GM18858 (cell line): ENCODE data around the gene KLF16.
"Not testable (repeated sequence)": the region's sequence is repeated elsewhere in the genome, so short reads cannot be mapped to it uniquely, and the experiment has no call there.

Experiments
- ATAC-seq: cut with Tn5 transposase; IDR thresholded peaks from one replicate; pipeline ENCODE4 v1.9.1; 2021; ENCODE audit not compliant: unreplicated experiment

The KLF16 gene

DNA sequence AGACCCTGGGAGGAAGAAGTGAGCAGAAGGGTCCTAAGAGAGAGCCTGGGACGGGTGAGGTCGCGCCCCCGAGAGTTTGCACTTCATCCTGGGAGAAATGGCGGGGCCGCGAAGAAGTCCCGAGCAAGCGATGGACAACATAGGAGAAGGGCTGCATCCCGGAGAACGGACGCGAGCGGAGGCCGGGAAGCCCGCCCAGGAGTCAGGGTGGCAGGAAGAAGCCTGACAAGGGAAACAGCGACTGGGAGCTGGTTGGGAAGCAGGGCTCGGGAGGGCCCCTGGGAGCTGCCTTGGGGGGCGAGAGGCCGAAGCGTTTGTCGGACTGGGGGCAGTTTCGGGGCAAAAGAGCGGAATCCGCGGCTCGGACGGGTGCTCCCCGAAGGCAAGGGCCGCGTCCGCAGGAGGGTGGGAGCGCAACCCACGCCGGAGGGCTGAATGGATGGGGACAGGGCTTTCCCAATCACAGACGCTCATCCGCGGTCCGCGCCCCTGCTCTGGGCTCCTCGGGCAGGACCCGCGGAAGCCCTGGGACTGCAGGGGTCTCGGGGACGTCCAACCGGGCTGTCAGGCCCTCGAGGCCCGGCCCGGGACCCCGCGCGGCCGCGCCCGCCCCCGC lies 21.4 kb upstream of the KLF16 start:
- no peak for ATAC-seq

DNA sequence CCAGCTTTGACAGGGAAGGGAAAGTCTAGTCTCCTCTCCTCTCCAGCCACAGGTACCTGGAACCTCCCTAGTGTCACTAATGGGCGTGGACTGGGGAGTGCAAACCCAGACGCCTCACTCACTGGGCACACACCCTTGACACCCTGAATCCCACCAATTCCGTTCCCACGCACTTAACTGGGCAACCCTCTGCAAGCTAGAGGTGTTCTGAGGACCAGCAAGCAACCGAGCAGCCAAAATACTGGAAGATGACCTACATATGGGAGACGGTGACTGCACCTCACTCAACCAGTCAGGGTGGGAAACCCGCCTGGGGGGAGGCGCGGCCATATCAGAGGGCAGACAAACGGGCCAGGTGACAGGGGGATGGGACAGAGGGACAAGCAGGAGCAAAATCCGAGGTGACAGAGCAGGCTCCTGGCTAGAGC lies 20.9 kb upstream of the KLF16 start:
- no peak for ATAC-seq

DNA sequence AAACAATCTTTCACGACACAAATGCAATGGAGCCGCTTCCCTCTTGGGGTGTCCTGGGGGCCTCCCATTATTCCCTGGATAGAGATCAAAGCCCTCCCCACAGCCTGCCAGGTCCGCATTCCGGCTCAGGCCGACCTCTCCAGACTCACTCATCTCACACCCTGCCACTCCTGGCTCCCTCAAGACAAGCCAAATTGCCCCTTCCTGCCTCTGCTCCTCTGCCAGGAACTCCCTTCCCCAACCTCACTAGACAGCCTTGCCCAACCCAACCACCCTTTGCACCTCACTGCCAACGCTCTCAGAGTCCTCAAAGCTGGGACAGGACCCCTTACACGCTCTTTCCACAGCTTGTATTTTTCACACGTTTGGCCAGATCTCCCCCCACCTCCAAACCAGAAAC lies 20.4 kb upstream of the KLF16 start:
- ATAC-seq, result no peak

DNA sequence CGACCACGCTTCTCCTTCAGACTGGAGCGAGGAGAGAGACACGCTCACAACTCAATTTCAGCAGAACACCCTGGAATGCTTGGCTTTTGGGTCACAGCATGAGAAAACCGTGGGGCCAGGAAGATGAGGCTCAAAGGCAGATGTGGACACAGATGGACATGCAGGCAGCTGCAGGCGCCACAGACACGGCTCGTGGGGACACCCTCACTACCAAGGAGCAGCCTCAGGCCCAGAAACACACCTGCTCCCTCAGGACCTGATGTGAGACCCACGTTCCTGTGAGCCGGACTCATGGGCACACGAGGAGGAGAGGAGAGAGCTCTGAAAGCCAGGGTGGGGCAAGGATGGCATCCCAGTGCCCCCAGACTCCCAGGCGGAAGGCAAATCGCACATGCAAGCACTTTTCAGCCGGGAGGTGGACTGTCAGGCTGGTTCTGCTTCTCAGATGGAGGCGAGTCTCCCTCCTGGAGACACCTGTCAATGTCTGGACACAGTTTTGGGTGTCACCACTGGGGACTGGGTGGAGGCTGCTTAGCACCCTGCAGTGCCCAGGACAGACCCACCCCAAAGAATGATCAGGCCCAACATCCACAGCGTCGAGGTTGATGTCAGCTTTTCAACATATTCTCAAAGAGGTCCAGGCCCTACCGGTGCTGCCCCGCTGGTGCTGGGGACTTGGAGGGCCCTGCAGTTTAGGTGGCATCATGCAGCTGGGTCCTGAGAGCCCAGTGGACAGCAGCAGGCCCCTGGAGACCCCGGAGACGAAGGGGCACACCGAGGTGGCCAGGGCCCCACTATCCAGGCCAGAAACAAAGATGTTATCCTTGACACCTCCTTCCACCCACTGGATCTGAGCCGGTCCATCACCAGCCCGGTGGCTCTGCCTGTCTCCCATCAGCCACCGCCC lies 19.7 kb upstream of the KLF16 start:
- no peak for ATAC-seq

DNA sequence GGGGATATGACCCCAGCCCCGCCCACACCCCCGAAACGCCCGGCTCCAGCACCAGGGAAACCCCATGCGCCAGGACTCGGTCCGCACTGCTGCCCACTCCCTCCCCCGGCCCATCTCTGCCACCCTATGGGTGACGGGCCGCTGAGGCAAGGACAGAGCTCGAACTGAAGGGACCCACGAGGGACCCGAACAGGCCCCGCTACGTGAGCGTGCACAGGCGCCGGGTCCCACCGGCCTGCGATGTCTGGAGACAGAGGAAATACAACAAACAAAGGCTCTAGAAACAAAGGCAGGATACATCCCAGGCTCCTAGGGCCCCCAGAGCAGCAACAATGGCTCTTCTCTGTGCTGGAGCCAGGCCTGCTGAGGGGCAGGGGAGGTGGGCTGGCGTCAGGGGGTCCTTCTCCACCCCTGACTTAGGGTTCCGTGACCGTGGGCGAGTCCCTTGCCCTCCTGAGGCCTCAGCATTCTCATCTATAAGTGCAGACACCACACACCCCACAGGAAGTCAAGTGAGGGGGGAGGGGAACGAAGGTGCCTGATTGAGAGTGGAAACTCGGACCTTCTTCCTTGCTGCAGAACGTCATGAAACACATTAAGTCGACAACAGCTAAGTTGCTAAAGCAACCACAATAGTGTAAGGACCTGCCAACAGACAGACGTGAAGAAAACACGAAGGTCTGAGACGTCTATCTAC lies 18.9 kb upstream of the KLF16 start:
- ATAC-seq, result no peak

DNA sequence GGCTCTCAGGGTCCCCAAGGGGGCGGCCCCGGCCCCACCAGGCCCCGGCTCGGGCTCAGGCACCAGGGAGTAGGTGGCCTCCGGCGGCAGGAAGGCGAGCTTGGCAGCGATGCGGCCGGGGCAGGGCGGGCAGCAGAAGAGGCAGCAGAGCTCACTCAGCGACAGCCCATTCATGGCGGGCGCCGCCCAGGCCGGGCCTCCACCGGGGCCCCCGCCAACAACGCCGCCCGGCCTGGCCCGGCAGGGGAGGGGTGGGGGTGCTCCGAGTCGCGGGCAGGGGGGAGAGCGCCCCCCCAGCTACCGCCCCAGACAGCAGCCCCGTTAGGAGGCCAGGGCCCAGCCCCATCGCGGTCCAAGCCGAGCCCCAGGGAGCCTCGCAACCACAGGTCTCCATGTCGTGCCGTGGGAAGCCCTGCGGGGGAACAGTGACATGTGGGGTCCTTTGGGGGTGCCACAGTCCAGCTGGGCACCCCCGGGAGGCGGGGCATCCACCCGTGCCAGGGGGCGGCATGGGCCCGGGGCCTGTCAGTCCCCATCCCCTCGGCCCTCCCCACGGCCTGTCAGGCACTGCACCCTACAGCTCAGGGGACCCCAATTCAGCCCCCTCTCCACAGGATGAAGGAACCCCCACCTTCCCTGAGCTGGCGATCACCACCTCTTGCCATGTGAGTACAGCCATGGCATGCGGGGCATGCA lies 18.2 kb upstream of the KLF16 start:
- ATAC-seq, result not testable (repeated sequence)

DNA sequence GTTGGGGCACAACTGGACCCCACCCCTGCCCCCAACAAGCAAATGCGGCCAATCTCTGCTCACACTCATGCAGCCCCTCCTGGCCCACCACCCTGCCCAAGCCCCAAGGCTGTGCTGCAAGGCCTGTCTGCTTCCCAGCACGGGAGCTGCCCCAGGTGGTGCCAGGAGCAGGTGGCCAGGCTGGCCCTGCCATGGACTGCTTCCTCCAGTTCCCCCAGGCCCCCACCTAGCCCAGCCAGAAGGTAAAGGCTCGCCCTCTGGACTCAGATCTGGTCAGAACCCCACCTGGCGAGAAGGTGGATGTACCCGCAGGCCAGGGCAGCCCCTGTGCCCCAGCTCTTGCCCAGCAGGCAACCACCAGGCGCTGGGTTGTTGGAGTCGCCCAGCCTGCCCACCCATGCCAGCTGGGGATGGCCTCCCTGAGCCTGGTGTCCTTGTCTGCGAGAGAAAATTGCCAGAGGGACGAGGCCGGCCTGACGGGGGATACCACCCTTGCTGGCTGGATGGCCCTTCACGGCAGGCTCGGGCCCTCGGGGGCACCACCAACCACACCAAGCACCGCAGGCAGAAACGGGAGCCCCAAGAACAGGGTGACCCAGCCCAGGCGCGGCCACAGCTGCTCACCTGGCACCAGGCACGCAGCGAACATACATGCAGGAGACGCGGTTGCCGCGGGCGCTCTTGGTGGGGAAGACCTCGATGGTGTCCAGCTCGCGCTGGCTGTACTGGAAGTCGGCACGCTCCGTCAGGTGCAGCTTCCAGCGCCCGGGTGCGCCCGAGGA lies 17.4 kb upstream of the KLF16 start:
- ATAC-seq, result no peak

DNA sequence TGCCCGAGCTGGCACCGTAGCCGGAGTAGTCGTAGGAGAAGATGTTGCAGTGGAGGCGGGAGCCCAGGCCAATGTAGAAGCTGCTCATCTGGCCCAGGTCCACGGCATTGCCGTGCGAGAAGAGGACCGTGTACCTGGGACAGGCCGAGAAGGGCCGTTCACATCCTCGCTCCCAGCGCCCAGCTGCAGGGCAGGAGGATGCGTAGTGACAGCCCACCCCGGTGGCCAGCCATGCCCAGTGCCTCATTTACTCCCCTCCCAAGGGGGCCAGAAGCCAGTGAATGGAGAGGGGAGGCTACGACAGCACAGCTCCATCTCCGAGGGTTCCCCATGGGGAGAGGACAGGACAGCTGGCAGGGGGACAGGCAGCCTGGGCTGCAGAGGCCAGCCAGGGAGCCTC lies 16.6 kb upstream of the KLF16 start:
- not testable (repeated sequence) for ATAC-seq

DNA sequence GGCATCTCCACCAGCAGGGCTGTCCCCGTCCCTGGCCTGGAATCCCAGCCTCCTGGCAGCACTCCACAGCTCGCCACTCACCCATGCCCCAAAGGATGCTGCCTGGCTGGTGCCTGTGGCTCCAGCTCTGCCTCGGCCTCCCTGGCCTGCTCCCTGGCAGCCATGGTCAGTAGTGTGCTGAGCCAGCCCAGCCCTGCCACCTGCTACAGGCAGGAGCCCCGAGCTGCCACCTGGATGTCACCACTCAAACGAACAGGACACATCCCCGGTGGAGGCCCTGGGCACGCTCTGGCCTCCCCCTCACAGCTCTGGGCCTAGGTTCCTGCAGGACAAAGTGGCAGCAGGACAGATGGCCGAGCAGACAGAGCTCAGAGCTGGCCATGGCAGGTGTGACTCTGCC lies 15.2 kb upstream of the KLF16 start:
- ATAC-seq, result not testable (repeated sequence)

DNA sequence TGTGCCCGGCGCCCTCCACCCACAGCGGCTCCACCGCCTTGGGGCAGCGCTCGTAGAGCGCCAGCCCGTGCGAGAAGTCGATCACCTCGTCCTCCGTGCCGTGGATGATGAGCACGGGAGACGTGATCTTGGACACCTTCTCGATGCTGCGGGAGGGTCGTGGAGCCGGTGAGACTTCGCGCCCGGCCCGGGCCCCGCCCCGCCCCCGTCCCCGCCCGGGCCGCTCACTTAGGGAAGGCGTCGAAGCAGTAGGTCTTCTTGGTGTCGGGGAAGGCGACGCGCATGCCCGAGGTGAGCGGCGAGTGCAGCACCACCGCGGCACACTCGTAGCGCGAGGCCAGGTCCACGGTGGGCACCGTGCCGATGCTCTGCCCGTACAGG lies 13.9 kb upstream of the KLF16 start:
- not testable (repeated sequence) for ATAC-seq

DNA sequence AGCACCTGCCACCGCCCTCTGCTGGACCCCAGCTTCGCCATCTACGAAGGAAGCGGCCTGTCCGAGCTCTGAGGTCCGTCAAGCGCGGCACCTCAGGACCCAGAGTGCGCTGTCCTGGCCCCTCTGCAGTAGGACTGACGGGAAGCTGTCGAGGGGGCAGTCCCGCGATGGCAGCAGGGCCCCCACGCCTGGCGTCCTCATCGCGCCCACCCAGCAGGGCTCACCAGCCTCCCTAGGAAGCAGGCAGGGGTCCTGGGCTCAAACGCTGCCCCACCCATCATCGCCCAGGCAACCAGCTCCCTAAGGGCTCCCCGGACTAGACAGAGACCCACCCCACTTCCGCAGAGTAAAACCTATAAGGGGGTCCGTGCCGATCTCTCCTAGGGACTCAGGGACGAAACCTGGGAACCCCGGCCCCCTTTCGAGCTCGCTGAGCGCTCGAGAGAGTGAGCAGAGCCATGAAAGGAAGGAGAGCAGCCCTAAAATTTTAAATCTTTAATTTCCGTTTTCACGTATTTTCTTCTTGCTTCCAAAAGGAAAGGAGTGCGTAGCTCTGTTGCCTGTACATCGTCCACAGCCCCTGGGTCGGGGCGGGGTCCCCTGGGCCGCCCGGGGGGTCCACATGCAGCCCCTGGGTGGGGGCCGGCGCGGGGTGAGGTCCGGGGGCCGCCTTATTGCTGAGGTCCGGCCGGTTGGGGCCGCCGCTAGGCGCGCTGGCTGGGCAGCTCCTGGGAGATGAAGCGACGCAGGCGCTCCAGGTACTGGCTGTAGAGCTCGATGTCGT lies 13.3 kb upstream of the KLF16 start:
- not testable (repeated sequence) for ATAC-seq

DNA sequence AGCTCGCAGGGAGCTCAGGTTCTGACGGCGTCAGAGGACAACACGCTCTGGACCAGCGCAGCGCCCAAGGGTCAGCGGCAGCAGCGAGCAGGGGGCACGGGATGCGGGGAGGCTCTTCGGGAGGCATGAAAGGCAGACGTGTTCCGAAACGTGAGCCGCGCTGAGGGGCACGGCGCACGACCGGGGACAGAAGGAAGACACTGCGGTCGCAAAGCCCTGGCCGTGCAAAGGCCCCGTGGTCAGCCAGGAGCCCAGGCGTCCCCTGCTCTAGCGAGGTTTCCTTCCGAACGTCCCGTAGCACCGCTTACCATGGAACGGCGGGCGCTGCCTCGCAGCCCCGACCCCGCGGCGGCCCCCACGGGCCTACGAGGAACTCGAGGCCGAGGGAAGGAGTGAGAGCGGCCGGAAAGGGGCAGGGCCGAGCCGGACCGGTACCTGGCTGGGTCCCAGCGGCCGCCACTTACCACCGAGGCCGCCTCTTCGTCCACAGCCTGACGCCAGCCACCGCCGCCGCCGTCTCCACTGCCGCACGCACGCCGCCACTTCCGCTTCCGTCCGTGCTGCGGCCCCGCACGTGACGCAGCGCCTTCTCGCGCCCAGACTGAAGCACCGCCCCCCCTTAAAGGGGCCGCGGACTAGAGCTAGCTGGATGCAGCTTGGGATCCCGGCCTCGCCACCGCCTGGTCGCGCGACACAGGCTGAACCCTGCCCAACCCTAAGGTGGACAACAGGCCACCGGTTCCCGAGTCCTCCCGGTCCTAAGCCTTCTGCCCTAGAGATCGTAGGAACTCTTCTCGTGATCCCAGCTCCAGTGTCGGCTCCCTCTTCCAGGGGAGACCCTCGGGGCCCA lies 12.5 kb upstream of the KLF16 start:
- ATAC-seq, result peak; percentile 62

DNA sequence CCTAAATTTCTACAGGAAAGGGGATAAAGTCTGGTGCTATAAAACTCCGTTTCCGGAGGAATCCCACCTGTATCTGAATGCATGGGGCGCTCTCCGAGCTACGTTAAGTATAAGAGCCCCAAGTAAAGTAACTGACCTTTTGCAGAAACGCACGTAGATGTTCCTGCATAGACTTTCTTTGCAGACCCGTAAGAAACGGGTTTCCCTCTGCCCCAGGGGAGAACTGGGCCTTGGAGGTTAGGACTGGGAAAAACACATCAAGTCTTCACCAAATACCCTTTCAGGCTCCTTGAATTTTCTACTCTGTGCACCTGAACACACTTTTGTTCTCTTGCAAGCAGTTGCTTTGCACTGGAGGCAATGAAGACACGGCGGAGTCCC lies 11.9 kb upstream of the KLF16 start:
- ATAC-seq, result not testable (repeated sequence)

DNA sequence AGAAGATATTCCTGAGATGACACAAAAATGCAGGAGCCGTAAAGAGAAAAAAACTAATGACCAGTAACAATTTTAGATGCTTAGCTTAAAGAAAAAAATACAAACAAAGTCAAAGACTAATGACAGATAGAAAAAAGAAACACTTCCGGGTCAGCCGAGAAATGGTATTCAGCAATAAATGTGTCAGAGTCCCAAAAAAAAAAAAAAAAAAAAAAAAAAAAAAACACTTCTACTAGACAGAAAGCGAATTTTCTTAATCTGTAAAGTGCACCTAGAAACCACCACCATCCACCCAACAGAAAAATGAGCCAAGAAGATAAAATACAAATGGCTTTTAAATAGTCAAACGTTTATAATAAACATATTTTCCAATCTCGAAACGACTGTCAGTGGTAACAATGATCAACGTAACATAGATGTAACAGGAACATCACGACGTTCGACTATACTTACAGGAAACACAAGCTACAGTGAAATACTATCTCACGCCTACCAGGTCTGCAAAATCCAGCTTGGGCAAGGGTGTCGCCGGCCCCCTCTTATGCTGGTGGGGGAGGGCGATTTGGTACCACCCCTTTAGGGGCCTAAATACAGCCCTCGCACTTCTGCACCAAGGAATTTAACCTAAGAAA lies 11.3 kb upstream of the KLF16 start:
- no peak for ATAC-seq

DNA sequence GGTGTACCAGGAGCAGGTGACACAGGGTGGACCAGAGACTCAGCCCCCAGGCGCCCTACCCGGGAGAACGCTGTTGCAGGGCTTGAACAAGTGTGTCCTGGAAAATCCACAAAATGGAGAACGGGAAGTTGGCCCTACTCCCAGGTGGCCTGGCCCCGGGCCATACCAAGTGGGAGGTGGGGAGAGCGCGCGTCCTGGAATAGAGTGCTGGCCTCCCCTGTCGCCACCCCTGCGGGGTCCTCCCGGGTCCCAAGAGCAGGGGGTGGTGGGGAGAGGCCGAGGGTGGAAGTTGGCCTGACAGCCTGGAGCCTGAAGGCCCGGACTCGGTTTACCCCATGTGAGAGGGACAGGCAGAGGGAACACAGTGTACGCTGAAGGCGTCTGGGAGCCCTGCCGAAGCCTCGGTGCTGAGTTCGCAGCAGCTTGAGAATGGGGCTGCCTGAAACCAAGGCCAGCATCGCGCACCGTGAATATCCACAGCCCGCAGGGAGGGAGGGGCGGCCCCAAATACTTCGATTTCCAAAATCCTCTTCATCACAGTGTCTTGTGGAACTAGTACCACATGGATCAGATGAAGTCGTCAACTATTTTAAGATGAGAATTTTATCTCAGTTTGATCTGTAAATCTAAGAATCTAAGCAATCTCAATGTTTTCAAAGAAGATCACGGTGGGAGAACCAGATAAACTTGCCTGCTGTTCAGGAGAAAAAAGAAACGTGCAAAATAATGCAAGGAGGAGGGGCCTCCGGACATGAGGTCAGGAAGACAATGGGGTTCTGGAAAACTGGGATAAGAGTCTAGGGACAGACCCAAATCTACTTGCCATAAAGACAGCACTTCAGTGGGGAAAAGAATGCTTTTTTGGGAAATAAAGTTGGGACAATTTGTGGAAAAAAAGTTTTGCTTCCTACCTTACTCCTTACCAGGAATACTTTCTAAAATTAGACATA lies 10.4 kb upstream of the KLF16 start:
- no peak for ATAC-seq

DNA sequence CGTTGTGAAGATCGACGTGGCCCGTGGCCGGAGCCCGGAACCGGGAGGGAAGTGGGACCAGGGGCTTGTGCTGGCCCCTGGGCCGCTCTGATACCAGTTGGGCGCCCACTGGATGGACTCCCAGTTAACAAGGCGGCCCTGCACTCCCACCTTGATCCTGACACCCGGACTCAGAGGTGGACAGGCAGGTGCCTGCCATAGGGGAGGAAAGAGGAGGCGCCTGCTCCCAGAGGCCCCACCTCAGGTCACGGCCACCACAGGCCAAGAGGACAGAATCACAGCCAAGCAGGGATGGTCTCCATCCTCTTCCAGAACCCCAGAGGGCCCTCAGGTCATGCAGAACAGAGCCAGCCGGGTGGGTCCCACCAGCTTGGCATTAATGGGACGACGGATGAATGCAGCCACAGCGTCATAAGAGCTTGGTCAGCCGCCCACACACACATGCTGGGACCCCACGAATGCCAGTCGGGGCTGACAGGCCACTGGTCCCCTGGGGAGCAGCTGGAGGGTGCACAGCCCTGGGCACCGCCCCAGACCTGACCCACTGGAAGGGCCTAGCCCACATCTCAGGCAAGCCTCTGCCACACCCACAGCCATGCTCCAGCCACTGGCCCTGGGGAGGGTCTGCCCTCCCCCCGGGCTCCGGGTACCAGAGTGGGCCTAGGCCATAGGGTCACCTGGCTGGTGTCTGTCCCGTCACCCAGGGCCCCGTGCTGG lies 9.6 kb upstream of the KLF16 start:
- no peak for ATAC-seq

DNA sequence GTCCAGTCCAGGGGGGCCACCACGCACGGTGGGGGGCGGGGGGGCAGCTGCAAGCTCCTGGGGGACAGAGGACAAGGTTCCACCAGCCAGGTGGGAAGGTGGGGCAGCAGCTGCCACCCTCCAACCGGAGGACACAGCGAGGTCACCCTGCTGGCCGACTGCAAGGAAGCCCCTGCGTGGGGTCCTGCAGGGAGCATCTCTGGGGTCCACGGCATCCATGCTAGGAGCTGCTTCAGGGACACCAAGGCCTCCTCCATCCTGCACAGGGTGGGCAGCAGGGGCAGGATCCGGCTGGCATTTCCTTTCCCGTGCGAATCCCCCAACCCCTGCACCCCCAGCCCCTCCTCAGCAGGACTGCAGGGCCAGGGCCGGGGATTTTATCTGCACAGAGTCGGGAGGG lies 8.3 kb upstream of the KLF16 start:
- ATAC-seq, result no peak
